Endothelial cell (in vitro differentiated cells): ENCODE results near the gene GLA. TPM values are rescaled to one million over a fixed set of nuclear protein-coding genes. Genes with fewer than 3 reads are reported as not detected.
A peak's percentile ranks its signal among the peaks of the same experiment; 100 is the strongest.

Source experiments
- DNase-seq: peaks from one replicate; pipeline ENCODE4 v3.0.0; 2021; ENCODE audit warnings: low spot score
- H3K27ac Mint-ChIP-seq: one replicate; pipeline ENCODE4 v1.8.0; 2021; ENCODE audit warnings: mixed read lengths, inconsistent platforms; ENCODE audit not compliant: unreplicated experiment
- H3K27me3 Mint-ChIP-seq: one replicate; pipeline ENCODE4 v1.8.0; 2021; ENCODE audit warnings: mild to moderate bottlenecking, moderate library complexity, mixed read lengths, inconsistent platforms; ENCODE audit not compliant: unreplicated experiment
- H3K36me3 Mint-ChIP-seq: one replicate; pipeline ENCODE4 v1.8.0; 2021; ENCODE audit warnings: mild to moderate bottlenecking, low read depth, mixed read lengths, inconsistent platforms; ENCODE audit not compliant: unreplicated experiment
- H3K4me1 Mint-ChIP-seq: one replicate; pipeline ENCODE4 v1.8.0; 2021; ENCODE audit warnings: mild to moderate bottlenecking, mixed read lengths, inconsistent platforms; ENCODE audit not compliant: unreplicated experiment
- H3K4me3 Mint-ChIP-seq: one replicate; pipeline ENCODE4 v1.8.0; 2021; ENCODE audit warnings: mild to moderate bottlenecking, mixed read lengths, inconsistent platforms; ENCODE audit not compliant: unreplicated experiment
- H3K9me3 Mint-ChIP-seq: one replicate; pipeline ENCODE4 v1.8.0; 2021; ENCODE audit warnings: mixed read lengths, inconsistent platforms; ENCODE audit not compliant: unreplicated experiment
- total RNA-seq: library from RNA; stranded (reverse); fragmentation: NEBNext Ultra II Directional; extraction: Animal tissue kit (Norgen Biotek cat#: 25700); gene quantifications from one replicate; pipeline ENCODE4 v1.2.1, GENCODE V29; 2021; ENCODE audit not compliant: unreplicated experiment
- TF ChIP-seq, protein P1 (sequence below): fragments of 200-600 bp; sonication (generic); IDR thresholded peaks from one replicate; pipeline ENCODE4 v1.5.0; 2021; ENCODE audit warnings: antibody characterized with exemption; ENCODE audit not compliant: unreplicated experiment

Gene GLA
- total RNA-seq, 1 donor from 2014 or later, result 37.8 TPM

DNA sequence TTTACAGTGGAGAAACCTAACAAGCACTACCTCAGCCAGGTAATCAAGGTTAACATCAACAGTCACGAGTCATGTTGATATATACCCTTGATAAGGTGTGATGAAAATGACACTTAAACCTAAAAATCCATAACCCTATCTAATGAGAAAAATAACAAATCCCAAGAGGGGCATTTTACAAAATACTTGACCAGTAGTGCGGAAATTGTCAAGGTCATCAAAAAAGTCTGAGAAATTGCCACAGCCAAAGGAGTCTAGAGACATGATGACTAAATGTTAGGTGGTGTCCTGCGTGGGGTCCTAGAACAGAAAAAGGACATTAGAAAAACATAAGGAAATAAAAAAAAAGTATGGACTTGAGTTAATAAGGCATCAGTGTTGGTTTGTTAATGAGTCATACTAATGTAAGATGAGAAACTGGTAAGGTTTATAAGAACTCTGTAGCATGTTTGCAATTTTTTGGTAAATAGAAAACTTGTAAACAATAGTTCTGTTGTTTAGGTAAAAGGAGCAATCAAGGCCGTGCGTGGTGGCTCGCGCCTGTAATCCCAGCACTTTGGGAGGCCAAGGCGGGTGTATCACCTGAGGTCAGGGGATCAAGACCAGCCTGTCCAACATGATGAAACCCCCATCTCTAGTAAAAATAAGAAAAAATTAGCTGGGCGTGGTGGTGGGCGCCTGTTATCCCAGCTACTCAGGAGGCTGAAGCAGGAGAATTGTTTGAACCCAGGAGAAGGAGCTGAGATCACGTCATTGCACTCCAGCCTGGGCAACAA is 14.0 kb downstream of the GLA start:
- H3K36me3 Mint-ChIP-seq, result no peaks in the 10 kb centered on the region
- H3K9me3 Mint-ChIP-seq, result no peaks in the 10 kb centered on the region
- DNase-seq, result no peak
- H3K27me3 Mint-ChIP-seq, result no peaks in the 10 kb centered on the region
- TF ChIP-seq, protein P1, sequence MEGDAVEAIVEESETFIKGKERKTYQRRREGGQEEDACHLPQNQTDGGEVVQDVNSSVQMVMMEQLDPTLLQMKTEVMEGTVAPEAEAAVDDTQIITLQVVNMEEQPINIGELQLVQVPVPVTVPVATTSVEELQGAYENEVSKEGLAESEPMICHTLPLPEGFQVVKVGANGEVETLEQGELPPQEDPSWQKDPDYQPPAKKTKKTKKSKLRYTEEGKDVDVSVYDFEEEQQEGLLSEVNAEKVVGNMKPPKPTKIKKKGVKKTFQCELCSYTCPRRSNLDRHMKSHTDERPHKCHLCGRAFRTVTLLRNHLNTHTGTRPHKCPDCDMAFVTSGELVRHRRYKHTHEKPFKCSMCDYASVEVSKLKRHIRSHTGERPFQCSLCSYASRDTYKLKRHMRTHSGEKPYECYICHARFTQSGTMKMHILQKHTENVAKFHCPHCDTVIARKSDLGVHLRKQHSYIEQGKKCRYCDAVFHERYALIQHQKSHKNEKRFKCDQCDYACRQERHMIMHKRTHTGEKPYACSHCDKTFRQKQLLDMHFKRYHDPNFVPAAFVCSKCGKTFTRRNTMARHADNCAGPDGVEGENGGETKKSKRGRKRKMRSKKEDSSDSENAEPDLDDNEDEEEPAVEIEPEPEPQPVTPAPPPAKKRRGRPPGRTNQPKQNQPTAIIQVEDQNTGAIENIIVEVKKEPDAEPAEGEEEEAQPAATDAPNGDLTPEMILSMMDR, result no peak
- H3K27ac Mint-ChIP-seq, result no peak overlapping the region
- H3K4me1 Mint-ChIP-seq, result peaks cover 3% of the 10 kb centered on the region
- no peak overlapping the region for H3K4me3 Mint-ChIP-seq

DNA sequence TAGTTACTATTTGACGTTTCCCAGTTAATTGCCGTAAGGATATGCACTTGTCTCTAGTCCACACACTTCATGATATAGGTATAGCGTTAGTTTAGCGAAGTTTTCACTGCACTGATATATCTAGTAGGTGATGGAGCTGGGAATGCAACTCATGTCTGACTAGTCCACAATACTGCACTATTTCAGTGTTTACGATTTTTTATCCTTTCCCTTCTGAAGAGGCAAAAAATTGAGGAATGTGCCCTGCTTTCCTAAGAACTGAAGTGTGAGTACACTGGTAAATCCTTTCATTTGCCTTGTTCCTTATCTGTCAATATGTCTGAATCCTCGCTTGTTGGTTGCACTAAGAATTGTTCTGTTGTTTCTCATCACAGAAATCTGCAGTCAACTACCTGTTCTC is 15.9 kb downstream of the GLA start:
- Mint-ChIP-seq H3K4me1 (peaks cover 3% of the 10 kb centered on the region), H3K27me3 (no peaks in the 10 kb centered on the region), H3K27ac (peak overlapping the region; percentile 92), H3K36me3 (no peaks in the 10 kb centered on the region), H3K9me3 (no peaks in the 10 kb centered on the region), H3K4me3 (peak overlapping the region; percentile 93)
- TF ChIP-seq, protein P1, result no peak
- no peak for DNase-seq

DNA sequence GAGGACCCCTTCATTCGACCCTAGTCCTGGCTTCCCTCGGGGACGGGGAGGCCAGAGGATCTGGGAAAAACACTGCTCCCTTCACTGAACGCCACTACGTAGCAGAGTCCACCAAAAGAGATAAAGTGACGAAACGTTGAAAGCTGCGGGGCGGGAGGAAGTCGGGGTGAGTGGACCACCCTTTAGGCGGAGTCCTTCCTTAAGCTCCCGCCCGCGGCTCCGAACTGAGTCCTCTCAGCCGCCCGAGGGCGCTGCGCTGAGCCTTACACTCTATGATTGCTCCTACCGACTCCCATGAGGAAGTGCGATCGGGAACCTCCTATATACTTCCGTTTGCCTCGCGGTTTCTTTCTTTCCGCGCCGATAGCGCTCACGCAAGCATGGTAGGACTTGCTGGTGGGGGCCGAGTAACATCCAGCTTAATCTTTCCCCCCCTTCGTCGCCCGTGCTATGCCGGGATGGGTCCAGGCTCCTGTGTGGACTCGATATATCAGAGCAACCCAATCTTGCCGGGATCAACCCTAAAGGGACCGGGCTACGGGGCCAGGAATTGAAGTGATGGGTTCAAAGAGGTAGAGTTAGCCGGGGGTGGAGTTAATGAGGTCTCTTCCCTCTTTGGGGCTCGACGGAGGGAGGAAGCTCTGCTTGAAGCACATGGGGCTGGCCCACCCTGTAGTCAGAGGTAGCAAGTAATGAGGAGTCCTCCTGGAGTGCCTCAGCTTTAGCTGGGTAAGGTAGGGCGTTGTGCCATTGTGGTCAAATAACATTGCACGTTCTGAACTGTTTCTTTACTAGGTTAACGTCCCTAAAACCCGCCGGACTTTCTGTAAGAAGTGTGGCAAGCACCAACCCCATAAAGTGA is 16.8 kb downstream of the GLA start, which contains the start of gene RPL36A:
Gene RPL36A, plus strand, starts transcription at position 348 of the 862 bp plus-strand sequence. Its CDS starts 33 bp downstream, at position 381.
- TF ChIP-seq, protein P1, result no peak
- DNase-seq, result peak; percentile 74
- Mint-ChIP-seq H3K9me3 (no peaks in the 10 kb centered on the region), H3K36me3 (no peaks in the 10 kb centered on the region), H3K27ac (peak within 1 kb of the TSS; percentile 92), H3K4me3 (peak within 1 kb of the TSS; percentile 93), H3K27me3 (no peaks in the 10 kb centered on the region), H3K4me1 (peaks cover 8% of the 10 kb centered on the region)

DNA sequence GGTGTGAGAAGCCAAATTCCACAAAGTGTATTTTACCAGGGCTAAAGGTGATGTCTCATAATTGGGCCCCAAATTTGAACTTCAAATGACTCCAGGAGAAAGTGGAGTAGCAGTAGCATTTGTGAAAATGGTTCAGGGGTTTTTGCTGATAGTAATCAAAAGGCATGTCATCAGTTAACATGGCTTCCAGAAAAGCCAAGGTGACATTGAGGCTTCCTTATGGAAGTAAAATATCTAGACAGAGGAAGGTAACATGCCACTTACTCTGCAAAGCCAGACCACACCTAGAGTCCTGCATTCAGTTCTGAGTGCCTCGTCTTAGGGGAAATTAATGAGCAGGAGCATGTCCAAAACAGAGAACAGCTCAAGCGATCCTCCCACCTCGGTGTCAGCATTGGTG is 19.1 kb downstream of the GLA start:
- H3K36me3 Mint-ChIP-seq, result no peaks in the 10 kb centered on the region
- DNase-seq, result no peak
- TF ChIP-seq, protein P1, result no peak
- no peaks in the 10 kb centered on the region for H3K9me3 Mint-ChIP-seq
- no peak overlapping the region for H3K27ac Mint-ChIP-seq
- H3K4me3 Mint-ChIP-seq, result no peak overlapping the region
- peaks cover 2% of the 10 kb centered on the region for H3K27me3 Mint-ChIP-seq
- H3K4me1 Mint-ChIP-seq, result peaks cover 15% of the 10 kb centered on the region
